WI38 (cell line): ENCODE data around the gene LPP.

Experiments used
- H3K4me3 ChIP-seq: 2 replicates; pipeline ENCODE4 v1.5.1; 2011; ENCODE audit warnings: low read depth, mild to moderate bottlenecking, control low read depth, low read length
- CTCF ChIP-seq: IDR thresholded peaks from 2 replicates; pipeline ENCODE4 v1.5.1; 2012; ENCODE audit warnings: low read depth, mild to moderate bottlenecking, control low read depth, low read length

The LPP gene

GRCh38 chr3:188798556-188799145 is 644.7 kb downstream of the LPP start:
- H3K4me3 ChIP-seq, result no peak overlapping the region
- no peak for TF ChIP-seq CTCF

GRCh38 chr3:188801393-188801792 is 647.4 kb downstream of the LPP start:
- no peak for TF ChIP-seq CTCF
- H3K4me3 ChIP-seq, result no peak overlapping the region

- no peak for TF ChIP-seq CTCF
- no peak overlapping the region for H3K4me3 ChIP-seq
These were observed 648.7 kb downstream of the LPP start for GRCh38 chr3:188802645-188803044.

- no peak overlapping the region for H3K4me3 ChIP-seq
- TF ChIP-seq CTCF, result no peak
These were observed 653.0 kb downstream of the LPP start for GRCh38 chr3:188807006-188807405.

- TF ChIP-seq CTCF, result no peak
- no peak overlapping the region for H3K4me3 ChIP-seq
These were observed 658.2 kb downstream of the LPP start for GRCh38 chr3:188812198-188812597.

GRCh38 chr3:188814581-188814980 is 660.6 kb downstream of the LPP start:
- no peak for TF ChIP-seq CTCF
- no peak overlapping the region for H3K4me3 ChIP-seq

GRCh38 chr3:188817103-188817934 is 663.4 kb downstream of the LPP start:
- no peak overlapping the region for H3K4me3 ChIP-seq

More at GRCh38 chr3:188817103-188817934, 663.4 kb downstream of the LPP start:
- no peak for TF ChIP-seq CTCF
